HG02840 (cell line): ENCODE results near the gene RTL9.
"Not testable (repeated sequence)": the region's sequence is repeated elsewhere in the genome, so short reads cannot be mapped to it uniquely, and the experiment has no call there.

Experiments used
- ATAC-seq: cut with Tn5 transposase; IDR thresholded peaks from one replicate; pipeline ENCODE4 v1.9.1; 2021; ENCODE audit warnings: mild to moderate bottlenecking, moderate library complexity, moderate number of reproducible peaks; ENCODE audit not compliant: unreplicated experiment, low FRiP score

The RTL9 gene

GRCh38 chrX:110403441-110404238 lies 45.0 kb downstream of the RTL9 start:
- no peak for ATAC-seq

GRCh38 chrX:110404376-110404775 lies 45.7 kb downstream of the RTL9 start:
- ATAC-seq = no peak

- ATAC-seq = not testable (repeated sequence)
Measured at GRCh38 chrX:110406250-110406649, 47.6 kb downstream of the RTL9 start.

GRCh38 chrX:110406822-110407221 lies 48.2 kb downstream of the RTL9 start:
- ATAC-seq = no peak

- ATAC-seq = no peak
Measured at GRCh38 chrX:110407910-110408545, 49.4 kb downstream of the RTL9 start.
